Omental fat pad (tissue), 4 donors: Measurements from ENCODE around the gene MBD3L1. TPM values are rescaled to one million over a fixed set of nuclear protein-coding genes. Genes with fewer than 3 reads are reported as not detected.
A peak's percentile ranks its signal among the peaks of the same experiment; 100 is the strongest.

ENCODE experiments used
- ATAC-seq: fragments of 150-250 bp; one replicate; pipeline ENCODE4 v1.9.1; 2016; ENCODE audit warnings: mild to moderate bottlenecking, moderate library complexity; ENCODE audit not compliant: low FRiP score
- DNase-seq: peaks from one replicate; pipeline ENCODE4 v3.0.0-alpha.2; 2019; ENCODE audit warnings: low spot score
- total RNA-seq, 4 donors: library from RNA; depleted of rRNA; stranded (reverse); fragments of >200 nt; gene quantifications; one replicate each; pipeline ENCODE4 v1.1.0, GENCODE V29; 2016
- TF ChIP-seq, protein P1 (sequence below), 3 donors: fragments of 450-650 bp; IDR thresholded peaks; one replicate each; pipeline ENCODE4 v1.5.1; 2016 to 2017; ENCODE audit warnings: antibody characterized with exemption in 3 of 3, mild to moderate bottlenecking in 3 of 3, moderate library complexity in 2 of 3

The MBD3L1 gene
- total RNA-seq, result not detected

DNA sequence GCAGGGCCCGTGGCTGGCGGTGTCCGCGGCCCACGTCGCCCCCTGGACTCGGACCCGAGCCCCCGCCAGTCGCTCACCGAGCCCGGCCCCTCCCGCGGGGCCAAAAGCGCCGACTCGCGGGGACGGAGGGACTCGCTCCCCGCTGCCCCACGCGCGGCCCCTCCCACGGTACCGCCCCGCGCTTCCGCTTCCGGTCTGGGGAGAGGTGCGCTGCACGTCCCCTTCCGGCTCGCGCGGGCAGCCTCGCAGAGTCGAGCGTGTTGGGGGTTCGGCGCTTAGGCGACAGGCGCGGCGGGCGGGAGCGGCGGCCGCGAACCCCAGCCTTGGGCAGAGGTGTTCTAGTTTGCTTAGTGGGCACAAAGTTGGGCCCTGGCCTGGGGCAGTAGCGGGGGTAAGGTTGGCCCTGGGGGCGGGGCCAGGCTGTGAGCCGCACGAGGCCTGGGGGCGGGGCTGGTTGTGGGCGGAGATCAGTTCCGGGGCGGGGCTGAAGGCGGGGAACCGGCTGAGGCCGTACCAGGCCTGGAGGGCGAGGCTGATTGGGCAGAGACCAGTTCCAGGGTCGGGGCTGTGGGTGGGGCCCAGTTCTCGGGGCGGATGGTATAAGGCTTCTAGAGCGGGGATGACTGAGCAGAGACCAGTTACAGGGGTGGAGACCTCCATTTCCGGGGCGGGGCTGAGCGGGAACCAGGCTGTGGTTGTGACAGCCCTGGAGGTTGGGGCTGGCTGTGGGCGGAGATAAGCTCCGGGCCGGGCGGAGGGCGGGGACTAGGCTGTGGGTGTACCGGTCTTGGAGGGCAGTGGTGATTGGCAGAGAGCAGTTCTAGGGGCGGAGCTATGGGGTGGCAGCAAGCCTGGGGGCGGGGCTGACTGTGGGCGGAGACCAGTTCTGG, at the start of gene MBD3L1, which contains the start of gene ZNF558:
MBD3L1 (plus strand) TSS at position 246 of the 890 bp plus-strand sequence. CDS start 10,302 bp downstream, outside the sequence.
ZNF558 (minus strand) TSS at position 173 of the 890 bp plus-strand sequence. CDS start 9,645 bp downstream, outside the sequence.
- TF ChIP-seq, protein P1, sequence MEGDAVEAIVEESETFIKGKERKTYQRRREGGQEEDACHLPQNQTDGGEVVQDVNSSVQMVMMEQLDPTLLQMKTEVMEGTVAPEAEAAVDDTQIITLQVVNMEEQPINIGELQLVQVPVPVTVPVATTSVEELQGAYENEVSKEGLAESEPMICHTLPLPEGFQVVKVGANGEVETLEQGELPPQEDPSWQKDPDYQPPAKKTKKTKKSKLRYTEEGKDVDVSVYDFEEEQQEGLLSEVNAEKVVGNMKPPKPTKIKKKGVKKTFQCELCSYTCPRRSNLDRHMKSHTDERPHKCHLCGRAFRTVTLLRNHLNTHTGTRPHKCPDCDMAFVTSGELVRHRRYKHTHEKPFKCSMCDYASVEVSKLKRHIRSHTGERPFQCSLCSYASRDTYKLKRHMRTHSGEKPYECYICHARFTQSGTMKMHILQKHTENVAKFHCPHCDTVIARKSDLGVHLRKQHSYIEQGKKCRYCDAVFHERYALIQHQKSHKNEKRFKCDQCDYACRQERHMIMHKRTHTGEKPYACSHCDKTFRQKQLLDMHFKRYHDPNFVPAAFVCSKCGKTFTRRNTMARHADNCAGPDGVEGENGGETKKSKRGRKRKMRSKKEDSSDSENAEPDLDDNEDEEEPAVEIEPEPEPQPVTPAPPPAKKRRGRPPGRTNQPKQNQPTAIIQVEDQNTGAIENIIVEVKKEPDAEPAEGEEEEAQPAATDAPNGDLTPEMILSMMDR (IDR thresholded peaks at IDR 0.05), result no peak
- DNase-seq (peak; percentile 92), ATAC-seq (peak; percentile 99)

DNA sequence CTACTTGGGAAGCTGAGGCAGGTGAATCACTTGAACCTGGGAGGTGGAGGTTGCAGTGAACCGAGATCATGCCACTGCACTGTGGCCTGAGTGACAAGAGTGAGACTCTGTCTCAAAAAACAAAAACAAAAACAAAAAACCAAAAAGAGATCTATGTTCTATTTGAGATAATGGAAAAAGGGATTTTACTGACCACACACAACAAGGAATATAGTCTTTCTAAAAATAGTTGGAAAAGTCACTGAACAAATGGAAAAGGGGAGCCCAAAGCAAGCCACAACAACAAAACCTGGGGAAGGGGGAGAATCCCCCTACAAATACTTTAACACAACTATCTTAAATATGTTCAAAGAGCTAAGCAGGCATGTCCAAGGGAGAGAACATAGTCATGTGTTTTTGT, 37.4 kb upstream of the MBD3L1 start:
- DNase-seq (no peak), ATAC-seq (no peak)
- TF ChIP-seq, protein P1 (IDR thresholded peaks at IDR 0.05), result no peak

DNA sequence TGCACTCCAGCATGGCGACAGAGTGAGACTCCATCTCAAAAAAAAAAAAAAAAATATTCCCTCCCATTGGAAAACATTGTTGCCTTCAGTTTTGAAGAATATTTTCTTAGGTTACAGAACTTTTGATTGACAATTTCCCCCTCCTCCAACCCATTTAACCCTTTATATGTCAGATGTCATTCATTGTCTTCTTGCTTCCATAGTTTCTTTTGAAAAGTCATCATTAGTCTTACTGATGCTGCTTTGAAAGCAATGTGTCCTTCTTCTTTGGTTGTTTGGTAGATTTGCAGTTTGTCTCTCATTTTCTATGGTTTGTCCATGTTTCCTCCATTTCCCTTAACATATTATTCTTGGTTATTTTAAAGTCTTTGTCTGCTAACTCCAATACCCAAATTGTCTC, 25.5 kb upstream of the MBD3L1 start:
- no peak for ATAC-seq
- DNase-seq, result no peak
- TF ChIP-seq, protein P1 (IDR thresholded peaks at IDR 0.05), result no peak

DNA sequence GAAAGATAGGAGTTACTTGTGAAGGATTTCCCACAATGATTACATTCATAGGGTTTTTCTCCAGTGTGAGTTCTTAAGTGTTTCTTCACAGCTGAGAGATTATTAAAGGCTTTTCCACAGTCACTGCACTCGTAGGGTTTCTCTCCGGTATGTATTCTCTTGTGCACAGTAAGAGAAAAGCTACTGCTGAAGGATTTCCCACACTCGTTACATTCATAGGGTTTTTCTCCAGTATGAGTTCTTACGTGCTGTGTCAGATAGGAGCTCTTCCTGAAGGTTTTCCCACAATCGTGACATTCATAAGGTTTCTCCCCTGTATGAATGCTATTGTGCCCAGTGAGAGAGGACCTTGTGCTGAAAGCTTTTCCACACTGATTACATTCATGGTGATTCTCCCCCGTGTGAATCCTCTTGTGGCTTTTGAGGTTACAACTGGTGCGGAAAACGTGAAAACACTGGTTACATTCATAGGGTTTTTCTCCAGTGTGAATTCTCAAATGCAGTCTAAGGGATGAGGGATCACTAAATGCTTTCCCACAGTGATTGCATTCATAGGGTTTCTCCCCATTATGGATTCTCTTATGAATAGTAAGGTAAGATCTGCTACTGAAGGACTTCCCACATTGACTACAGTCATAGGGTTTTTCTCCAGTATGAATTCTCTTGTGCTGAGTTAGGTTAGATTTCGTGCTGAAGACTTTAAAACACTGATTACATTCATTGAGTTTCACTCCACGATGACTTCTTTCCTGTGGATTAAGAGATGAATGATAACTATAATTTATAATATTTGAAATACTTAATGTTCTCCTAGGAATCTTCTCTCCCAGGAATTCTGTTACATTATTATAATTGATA, 20.6 kb upstream of the MBD3L1 start:
- TF ChIP-seq, protein P1 (IDR thresholded peaks at IDR 0.05), result no peak
- DNase-seq (no peak), ATAC-seq (no peak)

DNA sequence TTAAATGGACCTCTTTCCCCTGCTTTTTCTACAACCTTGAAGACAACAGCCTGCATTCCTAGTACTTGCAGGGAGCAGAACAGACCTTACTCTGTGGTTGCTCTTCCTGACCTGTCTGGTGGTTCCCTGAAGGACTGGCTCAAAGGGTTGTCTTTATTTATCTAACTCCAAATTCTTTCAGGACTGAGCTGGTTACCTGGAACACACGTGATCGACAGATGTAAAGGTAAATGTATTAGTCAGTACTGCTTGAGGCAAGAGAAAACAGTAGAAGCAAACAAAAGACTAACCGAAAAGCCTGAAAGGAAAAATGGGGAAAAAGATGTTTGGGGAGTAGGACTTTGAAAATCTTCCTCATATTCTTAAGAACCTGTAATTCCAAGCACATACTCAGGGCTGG, 18.0 kb upstream of the MBD3L1 start:
- ATAC-seq, result no peak
- TF ChIP-seq, protein P1 (IDR thresholded peaks at IDR 0.05), result no peak
- no peak for DNase-seq

DNA sequence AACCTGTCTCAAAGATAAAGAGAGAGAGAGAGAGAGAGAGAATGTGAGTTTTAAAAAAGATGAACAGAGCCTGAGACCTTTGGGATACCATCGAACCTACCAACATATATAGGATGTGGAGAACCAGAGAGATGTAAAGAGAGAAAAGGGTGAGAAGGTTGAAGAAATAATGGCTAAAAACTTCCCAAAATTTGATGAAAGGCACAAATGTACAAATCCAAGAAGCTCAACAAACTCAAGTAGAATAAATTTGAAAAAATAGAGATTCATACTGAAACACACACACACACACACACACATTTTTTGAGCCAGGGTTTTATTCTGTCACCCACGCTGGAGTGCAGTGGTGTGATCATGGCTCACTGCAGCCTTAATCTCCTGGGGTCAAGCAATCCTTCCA, 16.4 kb upstream of the MBD3L1 start:
- ATAC-seq (no peak), DNase-seq (no peak)
- TF ChIP-seq, protein P1 (IDR thresholded peaks at IDR 0.05), result no peak
